Stimulated activated CD4-positive, alpha-beta T cell treated with anti-CD3 and anti-CD28 coated beads, TNF-alpha, amount 100 ng/mL, for 4 hours (primary cell): Measurements from ENCODE around the gene CARD16.

Source experiments
- DNase-seq, 3 experiments: peaks; one replicate each; pipeline ENCODE4 v3.0.0-alpha.2; 2020; ENCODE audit warnings: low read depth in 3 of 3

The CARD16 gene

DNA sequence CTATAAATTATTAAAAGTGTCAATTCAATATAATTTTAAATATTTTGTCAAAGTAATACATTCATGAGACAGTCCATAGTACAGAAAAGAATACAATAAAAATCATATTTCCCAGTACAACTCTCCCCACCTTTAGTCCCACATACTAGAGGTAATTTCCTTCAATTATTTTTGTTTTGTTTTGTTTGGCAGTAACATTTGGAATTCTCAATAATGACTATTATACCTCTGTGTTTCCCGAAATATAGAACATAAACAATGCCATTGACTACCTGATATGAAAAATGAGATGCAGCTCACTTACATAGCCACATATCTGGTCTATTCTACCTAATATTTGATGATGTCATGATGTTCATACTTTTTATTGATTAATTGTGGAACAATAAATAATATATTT, 52.4 kb downstream of the CARD16 start:
- no peak for DNase-seq

DNA sequence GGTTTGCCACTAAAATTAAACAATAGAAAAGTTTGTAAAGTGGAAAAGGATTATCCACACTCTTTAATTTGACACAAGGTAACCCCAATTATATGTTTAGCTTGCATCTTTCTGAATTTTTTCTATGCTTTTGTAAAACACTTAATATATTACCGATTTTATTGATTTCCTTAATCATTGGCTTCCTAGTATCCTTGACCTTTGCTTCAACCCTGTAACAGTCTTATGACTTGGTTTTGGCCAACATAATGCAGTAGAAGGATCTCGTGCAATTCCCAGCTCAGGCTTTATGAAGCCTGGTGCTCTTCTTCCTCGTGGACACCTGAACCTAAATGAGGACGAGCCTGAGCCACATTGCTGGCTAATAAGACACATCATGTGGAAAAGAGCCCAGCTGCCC, 53.1 kb downstream of the CARD16 start:
- no peak for DNase-seq
